ENCODE results near the gene MFAP4.

MFAP4 gene

GRCh38 chr17:19369846-19370492 is 17.0 kb downstream of the MFAP4 start:
- DNase-seq (ENCODE audit: extremely low read depth, insufficient read length), result no peak
- Histone ChIP-seq H3K27me3 (replicated peaks; ENCODE audit: control insufficient read depth, insufficient read depth, low read length) (no peaks in the 10 kb centered on the region), H3K4me3 (replicated peaks; ENCODE audit: low read depth, low read length) (no peak overlapping the region), H3K36me3 (ENCODE audit: control insufficient read depth, insufficient read depth, low read length) (no peaks in the 10 kb centered on the region)
- no peak for TF ChIP-seq CTCF (IDR thresholded peaks at IDR 0.05; ENCODE audit: insufficient read depth, low read length, poor library complexity, severe bottlenecking)

GRCh38 chr17:19369107-19369778 is 17.7 kb downstream of the MFAP4 start:
- Histone ChIP-seq H3K36me3 (ENCODE audit: control insufficient read depth, insufficient read depth, low read length) (no peaks in the 10 kb centered on the region), H3K4me3 (replicated peaks; ENCODE audit: low read depth, low read length) (no peak overlapping the region), H3K27me3 (replicated peaks; ENCODE audit: control insufficient read depth, insufficient read depth, low read length) (no peaks in the 10 kb centered on the region; the same call in 1 of the 2 replicates)
- no peak for DNase-seq (ENCODE audit: extremely low read depth, insufficient read length)
- no peak for TF ChIP-seq CTCF (IDR thresholded peaks at IDR 0.05; ENCODE audit: insufficient read depth, low read length, poor library complexity, severe bottlenecking)

GRCh38 chr17:19368229-19368628 is 18.8 kb downstream of the MFAP4 start:
- no peak for TF ChIP-seq CTCF (IDR thresholded peaks at IDR 0.05; ENCODE audit: insufficient read depth, low read length, poor library complexity, severe bottlenecking)

GRCh38 chr17:19366637-19366972 is 20.4 kb downstream of the MFAP4 start:
- Histone ChIP-seq H3K36me3 (ENCODE audit: control insufficient read depth, insufficient read depth, low read length) (no peaks in the 10 kb centered on the region), H3K4me3 (replicated peaks; ENCODE audit: low read depth, low read length) (no peak overlapping the region), H3K27me3 (replicated peaks; ENCODE audit: control insufficient read depth, insufficient read depth, low read length) (no peaks in the 10 kb centered on the region; the same call in 1 of the 2 replicates)
- DNase-seq (ENCODE audit: extremely low read depth, insufficient read length), result no peak
- TF ChIP-seq CTCF (IDR thresholded peaks at IDR 0.05; ENCODE audit: insufficient read depth, low read length, poor library complexity, severe bottlenecking), result no peak

More at GRCh38 chr17:19368229-19368628, 18.8 kb downstream of the MFAP4 start:
- no peaks in the 10 kb centered on the region; the same call in 1 of the 2 replicates for H3K27me3 ChIP-seq (replicated peaks; ENCODE audit: control insufficient read depth, insufficient read depth, low read length)
- H3K4me3 ChIP-seq (replicated peaks; ENCODE audit: low read depth, low read length), result no peak overlapping the region
- no peaks in the 10 kb centered on the region for H3K36me3 ChIP-seq (ENCODE audit: control insufficient read depth, insufficient read depth, low read length)
- DNase-seq (ENCODE audit: extremely low read depth, insufficient read length), result no peak

GRCh38 chr17:19365833-19366636 is 21.0 kb downstream of the MFAP4 start:
- Histone ChIP-seq H3K36me3 (ENCODE audit: control insufficient read depth, insufficient read depth, low read length) (no peaks in the 10 kb centered on the region), H3K27me3 (replicated peaks; ENCODE audit: control insufficient read depth, insufficient read depth, low read length) (no peaks in the 10 kb centered on the region; the same call in 1 of the 2 replicates), H3K4me3 (replicated peaks; ENCODE audit: low read depth, low read length) (no peak overlapping the region)
- TF ChIP-seq CTCF (IDR thresholded peaks at IDR 0.05; ENCODE audit: insufficient read depth, low read length, poor library complexity, severe bottlenecking), result no peak
- no peak for DNase-seq (ENCODE audit: extremely low read depth, insufficient read length)

All from GM06990 (cell line).